Ramos (cell line): ENCODE results near the gene IKZF3.
"Not testable (repeated sequence)": the region's sequence is repeated elsewhere in the genome, so short reads cannot be mapped to it uniquely, and the experiment has no call there.

Experiments used
- in situ Hi-C: fragments of 300-500 bp; cut with MboI; formaldehyde crosslinking; loops from one replicate; pipeline ENCODE4 v1.14.3; 2022; ENCODE audit warnings: low sequenced_read_pairs; ENCODE audit not compliant: unreplicated experiment

Gene IKZF3

DNA sequence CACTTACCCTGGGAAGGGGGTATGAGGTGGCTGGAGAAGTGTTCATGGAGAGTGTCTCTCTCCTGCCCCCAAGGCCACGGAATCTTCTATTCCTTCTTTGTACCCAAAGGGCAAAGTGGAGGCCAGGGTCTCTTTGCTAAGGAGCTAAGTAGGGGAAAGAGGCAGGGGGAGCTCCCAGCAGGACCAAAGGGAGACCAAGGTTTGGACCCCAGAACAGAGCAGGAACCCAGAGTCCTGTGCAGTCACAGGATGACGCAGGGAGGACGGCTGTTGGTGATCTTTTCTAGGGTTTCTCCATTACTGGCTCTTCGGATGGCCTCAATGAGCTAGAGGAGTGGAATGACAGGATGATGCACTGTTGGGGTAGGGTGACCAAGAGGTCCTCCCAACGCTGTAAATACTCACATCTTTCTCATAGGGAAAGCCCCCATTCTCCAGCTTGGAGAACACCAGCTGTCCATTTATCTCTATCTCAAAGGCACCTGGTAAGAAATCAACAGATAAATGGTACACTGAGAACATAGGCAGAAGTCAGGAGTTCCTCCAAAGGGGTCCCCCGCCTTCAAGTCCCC, 134.7 kb downstream of the IKZF3 start:
- in situ Hi-C loops, result no loop called here

DNA sequence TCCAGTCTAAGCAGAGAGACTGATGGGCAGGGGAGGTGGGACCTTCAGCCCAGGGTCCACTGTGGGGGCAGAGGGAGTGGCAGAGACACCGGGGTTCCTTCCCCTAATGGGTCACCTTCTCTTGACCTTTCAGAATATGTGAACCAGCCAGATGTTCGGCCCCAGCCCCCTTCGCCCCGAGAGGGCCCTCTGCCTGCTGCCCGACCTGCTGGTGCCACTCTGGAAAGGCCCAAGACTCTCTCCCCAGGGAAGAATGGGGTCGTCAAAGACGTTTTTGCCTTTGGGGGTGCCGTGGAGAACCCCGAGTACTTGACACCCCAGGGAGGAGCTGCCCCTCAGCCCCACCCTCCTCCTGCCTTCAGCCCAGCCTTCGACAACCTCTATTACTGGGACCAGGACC, 136.6 kb downstream of the IKZF3 start:
- in situ Hi-C loops, result no loop called here

DNA sequence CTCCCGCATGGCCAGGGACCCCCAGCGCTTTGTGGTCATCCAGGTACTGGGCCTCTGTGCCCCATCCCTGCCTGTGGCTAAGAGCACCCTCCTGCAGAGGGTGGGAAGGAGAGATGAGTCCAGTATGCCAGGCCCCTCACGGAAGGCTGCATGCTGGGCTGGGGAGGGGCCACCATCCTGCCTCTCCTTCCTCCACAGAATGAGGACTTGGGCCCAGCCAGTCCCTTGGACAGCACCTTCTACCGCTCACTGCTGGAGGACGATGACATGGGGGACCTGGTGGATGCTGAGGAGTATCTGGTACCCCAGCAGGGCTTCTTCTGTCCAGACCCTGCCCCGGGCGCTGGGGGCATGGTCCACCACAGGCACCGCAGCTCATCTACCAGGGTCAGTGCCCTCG, 137.5 kb downstream of the IKZF3 start:
- in situ Hi-C loops, result no loop called here

DNA sequence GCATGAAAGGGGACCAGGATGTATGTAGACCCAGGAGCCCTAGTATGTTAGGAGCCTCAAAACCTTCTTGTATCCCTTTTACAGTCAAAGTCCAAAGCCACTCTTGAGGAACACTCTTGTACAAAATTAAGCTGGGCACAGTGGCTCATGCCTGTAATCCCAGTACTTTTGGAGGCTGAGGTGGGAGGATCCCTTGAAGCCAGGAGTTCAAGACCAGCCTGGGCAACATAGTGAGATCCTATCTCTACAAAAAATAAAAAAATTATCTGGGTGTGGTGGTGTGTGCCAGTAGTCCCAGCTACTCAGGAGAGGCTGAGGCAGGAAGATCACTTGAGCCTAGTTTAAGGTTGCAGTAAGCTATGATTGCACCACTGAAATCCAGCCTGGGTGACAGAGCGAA, 138.2 kb downstream of the IKZF3 start:
- in situ Hi-C loops, result not testable (repeated sequence)

DNA sequence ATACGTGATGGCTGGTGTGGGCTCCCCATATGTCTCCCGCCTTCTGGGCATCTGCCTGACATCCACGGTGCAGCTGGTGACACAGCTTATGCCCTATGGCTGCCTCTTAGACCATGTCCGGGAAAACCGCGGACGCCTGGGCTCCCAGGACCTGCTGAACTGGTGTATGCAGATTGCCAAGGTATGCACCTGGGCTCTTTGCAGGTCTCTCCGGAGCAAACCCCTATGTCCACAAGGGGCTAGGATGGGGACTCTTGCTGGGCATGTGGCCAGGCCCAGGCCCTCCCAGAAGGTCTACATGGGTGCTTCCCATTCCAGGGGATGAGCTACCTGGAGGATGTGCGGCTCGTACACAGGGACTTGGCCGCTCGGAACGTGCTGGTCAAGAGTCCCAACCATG, 139.4 kb downstream of the IKZF3 start:
- in situ Hi-C loops, result no loop called here

DNA sequence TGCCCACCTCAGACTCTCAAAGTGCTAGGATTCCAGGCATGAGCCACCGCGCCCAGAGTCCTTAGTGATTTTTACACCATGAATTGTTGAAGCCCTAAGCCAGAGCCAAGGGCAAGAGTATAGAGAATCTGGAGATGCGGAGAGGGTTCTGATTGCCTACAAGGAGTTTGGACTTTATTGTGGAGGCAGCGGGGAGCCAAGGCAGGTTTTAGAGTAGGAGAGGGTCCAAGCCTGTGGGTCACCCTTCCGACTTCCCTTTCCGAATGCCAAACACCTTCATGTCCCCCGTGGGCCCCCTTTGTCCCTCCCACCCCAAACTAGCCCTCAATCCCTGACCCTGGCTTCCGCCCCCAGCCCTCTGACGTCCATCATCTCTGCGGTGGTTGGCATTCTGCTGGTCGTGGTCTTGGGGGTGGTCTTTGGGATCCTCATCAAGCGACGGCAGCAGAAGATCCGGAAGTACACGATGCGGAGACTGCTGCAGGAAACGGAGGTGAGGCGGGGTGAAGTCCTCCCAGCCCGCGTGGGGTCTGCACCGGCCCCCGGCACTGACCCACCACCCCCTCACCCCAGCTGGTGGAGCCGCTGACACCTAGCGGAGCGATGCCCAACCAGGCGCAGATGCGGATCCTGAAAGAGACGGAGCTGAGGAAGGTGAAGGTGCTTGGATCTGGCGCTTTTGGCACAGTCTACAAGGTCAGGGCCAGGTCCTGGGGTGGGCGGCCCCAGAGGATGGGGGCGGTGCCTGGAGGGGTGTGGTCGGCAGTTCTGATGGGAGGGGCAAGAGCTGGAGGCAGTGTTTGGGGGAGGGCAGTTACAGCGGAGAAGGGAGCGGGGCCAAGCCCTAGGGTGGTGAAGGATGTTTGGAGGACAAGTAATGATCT, 140.9 kb downstream of the IKZF3 start:
- in situ Hi-C loops, result no loop called here

DNA sequence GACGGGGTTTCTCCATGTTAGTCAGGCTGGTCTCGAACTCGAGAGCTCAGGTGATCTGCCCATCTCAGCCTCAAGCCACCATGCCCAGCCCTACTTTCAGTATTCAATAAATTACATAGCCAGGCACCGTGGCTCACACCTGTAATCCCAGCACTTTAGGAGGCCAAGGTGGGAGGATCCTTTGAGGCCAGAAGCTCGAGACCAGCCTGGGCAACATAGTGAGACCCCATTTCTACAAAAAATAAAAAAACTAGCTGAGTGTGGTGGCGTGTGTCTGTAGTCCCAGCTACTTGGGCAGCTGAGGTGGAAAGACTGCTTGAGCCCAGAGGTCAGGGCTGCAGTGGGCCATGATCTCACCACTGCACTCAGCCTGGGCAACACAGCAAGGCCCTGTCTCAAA, 142.0 kb downstream of the IKZF3 start:
- in situ Hi-C loops, result no loop called here

DNA sequence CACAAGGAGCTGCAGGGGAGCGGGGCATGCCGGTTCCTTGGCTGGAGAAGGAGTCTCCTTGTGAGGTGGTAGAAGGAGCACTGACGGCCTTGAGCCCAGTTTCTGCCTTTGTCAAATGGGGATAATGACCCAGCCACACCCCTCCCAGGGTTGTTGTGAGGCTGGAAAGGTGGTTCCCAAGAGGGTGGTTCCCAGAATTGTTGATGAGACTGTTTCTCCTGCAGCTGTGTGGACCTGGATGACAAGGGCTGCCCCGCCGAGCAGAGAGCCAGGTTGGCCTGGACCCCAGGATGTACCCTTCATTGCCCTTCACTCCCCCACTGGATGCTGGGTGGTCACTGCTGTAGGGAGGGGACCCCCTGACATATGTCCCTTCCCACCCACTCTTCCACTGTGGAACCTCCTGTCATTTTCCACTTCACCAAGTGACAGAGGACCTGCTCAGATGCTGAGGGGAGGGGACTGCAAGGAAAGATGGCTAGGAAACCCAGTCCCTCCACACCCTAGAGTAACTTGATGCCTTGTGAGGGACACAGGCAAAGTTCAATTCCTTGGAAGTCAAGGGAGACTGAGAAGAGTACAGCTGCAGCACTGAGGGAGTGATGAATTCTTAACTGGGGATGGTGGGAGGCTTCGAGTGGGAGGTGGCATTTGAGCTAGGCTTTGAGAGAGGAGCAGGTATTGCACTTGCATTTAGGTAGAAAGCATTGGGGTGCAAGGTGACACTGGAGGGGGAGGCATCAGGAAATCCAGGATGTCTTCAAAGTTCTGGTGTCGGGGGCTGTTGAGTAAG, 144.4 kb downstream of the IKZF3 start:
- in situ Hi-C loops, result no loop called here

DNA sequence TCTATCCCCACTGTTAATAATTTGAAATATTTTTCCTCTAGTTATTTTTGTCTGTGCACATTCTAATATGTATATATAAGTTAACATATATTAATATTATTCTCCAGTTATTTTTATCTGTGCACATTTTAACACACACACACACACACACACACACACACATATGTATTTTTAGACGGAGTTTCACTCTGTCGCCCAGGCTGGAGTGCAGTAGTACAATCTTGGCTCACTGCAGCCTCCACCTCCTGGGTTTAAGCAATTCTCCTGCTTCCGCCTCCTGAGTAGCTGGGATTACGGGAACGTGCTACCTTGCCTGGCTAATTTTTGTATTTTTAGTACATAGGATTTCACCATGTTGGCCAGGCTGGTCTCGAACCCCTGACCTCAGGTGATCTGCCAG, 146.5 kb downstream of the IKZF3 start:
- in situ Hi-C loops, result no loop called here

DNA sequence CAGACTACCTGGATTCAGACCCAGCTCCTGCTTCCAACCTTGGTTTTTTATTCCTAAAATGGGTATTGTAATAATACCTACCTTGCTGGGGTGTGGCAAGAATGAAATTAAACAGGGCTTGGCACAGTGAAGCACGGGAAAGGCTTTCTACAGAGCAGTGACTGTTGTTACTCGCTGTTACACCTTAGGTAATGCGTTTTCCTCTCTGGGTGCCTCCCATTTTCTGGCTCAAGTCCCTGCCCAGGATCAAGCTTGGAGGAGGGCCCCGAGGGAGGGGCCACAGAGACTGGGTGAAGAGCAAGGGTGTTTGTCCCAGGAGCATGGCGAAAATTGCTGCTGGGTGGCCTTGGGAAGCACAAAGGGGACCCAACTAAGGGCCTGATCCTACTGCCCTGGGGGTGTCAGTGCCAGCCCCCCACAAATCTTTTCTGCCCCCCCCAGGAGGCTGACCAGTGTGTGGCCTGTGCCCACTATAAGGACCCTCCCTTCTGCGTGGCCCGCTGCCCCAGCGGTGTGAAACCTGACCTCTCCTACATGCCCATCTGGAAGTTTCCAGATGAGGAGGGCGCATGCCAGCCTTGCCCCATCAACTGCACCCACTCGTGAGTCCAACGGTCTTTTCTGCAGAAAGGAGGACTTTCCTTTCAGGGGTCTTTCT, 147.1 kb downstream of the IKZF3 start:
- in situ Hi-C loops, result no loop called here

DNA sequence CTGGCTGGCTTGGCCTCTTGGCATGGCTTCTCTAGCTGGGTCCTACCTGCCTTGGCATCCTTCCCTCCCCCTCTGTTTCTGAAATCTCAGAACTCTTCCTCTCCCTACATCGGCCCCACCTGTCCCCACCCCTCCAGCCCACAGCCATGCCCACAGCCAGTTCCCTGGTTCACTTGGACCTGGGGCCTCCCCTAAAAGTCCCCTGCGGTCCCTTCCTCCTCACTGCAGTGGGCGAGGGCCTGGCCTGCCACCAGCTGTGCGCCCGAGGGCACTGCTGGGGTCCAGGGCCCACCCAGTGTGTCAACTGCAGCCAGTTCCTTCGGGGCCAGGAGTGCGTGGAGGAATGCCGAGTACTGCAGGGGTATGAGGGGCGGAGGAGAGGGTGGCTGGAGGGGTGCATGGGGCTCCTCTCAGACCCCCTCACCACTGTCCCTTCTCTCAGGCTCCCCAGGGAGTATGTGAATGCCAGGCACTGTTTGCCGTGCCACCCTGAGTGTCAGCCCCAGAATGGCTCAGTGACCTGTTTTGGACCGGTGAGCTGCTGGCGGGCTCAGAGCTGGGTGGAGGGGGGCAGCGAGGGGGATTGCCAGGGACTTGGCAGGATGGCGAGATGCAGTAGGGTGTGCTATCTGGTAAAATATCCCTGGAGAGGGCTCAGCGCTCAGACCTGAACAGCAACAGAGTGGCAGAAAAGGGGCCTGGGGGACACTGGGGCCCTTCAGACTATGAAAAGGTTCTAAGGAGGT, 147.9 kb downstream of the IKZF3 start:
- in situ Hi-C loops, result no loop called here

DNA sequence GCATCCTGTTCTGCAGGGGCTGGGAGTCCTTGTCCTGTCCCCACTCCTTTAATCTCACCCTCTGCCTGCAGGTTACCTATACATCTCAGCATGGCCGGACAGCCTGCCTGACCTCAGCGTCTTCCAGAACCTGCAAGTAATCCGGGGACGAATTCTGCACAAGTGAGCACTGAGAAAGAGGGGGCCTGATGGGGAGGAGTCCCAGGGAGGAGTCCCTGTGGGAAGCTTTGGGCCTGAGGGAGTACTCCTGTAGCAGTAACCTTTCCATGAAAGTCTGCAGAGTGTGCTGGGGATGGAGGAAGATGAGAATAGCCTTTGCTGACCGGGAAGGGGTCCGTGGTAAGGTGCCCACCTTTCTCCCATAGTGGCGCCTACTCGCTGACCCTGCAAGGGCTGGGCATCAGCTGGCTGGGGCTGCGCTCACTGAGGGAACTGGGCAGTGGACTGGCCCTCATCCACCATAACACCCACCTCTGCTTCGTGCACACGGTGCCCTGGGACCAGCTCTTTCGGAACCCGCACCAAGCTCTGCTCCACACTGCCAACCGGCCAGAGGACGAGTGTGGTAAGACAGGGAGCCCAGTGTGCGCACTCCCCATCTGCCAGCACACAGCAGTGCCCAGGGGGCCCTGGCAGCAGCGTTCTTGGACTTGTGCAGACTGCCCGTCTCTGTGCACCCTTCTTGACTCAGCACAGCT, 148.6 kb downstream of the IKZF3 start:
- in situ Hi-C loops, result no loop called here

DNA sequence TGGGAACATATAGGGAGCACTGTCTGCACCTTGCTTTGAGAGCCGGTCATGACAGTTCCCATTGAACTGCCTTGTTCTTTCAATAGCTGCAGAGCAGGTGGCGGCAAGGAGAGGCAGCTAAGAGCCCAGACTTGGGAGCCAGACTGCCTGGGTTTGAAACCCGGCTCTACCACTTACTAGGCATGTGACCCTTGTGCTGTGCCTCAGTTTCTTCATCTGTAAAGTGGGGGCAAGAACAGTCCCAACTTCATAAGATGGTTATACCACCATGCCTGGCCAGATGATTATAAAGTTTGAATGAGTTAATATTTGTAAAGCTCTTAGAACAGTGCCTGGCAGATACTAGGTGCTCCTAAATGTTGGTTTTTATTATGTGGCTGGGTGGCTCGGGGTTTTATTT, 149.9 kb downstream of the IKZF3 start:
- in situ Hi-C loops, result no loop called here

DNA sequence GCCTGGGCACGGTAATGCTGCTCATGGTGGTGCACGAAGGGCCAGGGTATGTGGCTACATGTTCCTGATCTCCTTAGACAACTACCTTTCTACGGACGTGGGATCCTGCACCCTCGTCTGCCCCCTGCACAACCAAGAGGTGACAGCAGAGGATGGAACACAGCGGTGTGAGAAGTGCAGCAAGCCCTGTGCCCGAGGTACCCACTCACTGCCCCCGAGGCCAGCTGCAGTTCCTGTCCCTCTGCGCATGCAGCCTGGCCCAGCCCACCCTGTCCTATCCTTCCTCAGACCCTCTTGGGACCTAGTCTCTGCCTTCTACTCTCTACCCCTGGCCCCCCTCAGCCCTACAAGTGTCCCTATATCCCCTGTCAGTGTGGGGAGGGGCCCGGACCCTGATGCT, 152.3 kb downstream of the IKZF3 start:
- in situ Hi-C loops, result no loop called here

DNA sequence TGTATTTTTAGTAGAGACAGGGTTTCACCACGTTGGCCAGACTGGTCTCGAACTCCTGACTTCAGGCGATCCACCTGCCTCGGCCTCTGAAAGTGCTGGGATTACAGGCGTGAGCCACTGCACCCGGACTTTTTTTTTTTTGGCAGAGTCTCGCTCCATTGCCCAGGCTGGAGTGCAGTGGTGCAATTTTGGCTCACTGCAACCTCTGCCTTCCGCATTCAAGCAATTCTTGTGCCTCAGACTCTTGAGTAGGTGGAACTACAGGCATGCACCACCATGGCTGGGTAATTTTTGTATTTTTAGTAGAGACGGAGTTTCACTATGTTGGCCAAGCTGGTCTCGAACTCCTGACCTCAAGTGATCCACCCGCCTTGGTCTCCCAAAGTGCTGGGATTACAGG, 153.0 kb downstream of the IKZF3 start:
- in situ Hi-C loops, result not testable (repeated sequence)

DNA sequence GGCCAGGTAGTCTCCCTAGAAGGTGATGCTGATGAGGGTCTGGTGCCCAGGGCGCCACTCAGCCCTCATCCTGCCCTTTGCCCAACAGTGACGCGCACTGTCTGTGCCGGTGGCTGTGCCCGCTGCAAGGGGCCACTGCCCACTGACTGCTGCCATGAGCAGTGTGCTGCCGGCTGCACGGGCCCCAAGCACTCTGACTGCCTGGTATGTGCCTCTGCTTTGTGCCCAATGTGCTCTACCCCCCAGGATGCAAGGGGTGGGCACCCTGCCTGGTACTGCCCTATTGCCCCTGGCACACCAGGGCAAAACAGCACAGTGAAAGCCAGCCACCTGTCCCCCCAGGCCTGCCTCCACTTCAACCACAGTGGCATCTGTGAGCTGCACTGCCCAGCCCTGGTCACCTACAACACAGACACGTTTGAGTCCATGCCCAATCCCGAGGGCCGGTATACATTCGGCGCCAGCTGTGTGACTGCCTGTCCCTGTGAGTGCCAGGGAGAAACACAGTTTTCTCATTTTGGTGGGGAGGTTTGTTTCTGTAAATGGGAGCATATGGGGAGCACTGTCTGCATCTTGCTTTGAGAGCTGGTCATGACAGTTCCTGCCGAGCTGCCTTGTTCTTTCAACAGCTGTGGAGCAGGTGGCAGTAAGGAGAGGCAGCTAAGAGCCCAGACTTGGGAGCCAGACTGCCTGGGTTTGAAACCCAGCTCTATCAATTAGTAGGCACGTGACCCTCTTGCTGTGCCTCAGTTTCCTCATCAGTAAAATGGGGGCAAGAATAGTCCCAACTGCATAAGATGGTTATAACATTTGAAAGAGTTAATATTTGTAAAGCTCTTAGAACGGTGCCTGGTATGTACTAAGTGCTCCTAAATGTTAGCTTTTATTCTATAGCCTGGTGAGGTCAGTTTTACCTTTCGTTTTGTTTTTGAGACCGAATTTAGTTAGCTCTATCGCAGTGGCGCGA, 153.8 kb downstream of the IKZF3 start:
- in situ Hi-C loops, result no loop called here

DNA sequence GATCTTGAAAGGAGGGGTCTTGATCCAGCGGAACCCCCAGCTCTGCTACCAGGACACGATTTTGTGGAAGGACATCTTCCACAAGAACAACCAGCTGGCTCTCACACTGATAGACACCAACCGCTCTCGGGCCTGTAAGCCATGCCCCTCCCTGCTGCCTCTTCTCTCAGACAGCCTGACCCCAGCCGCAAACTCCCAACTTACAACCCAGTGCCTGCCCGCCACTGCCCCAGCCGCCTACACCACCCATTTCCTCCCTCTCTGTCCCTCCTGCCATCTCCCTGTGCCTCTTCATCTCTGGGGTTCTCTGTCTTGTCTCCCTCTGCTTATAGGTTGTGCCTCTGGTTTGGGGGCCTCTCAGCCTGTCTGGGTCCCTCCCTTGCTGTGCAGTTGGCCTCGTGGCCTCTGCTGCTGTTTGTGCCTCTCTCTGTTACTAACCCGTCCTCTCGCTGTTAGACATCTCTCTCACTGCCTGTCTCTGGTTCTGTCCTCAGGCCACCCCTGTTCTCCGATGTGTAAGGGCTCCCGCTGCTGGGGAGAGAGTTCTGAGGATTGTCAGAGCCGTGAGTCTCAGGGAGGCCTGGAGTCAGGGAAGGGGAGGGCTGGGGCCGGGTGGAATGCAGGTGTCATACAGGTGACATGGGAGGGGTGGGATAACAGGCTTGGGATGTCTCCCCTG, 154.7 kb downstream of the IKZF3 start:
- in situ Hi-C loops, result no loop called here
